H54 (cell line): Measurements from ENCODE around the gene AKAP17A.
"Not testable (repeated sequence)": the region's sequence is repeated elsewhere in the genome, so short reads cannot be mapped to it uniquely, and the experiment has no call there.

Source experiments
- DNase-seq: peaks from one replicate; pipeline ENCODE4 v3.0.0; 2011; ENCODE audit warnings: low spot score, mixed read lengths; ENCODE audit not compliant: insufficient read length
- FAIRE-seq: peaks from 3 replicates; lab custom pipeline; 2011; peaks lifted over from hg19 to GRCh38; lab: Jason Lieb, UNC
- POLR2A ChIP-seq: IDR thresholded peaks from 2 replicates; pipeline ENCODE4 v1.6.1; 2011; ENCODE audit warnings: low read depth, mild to moderate bottlenecking, low read length

Gene AKAP17A

GRCh38 chrX:1591102-1591862, at the start of gene AKAP17A:
Gene AKAP17A, plus strand, starts transcription at chrX:1591604. Its CDS starts 1,859 bp downstream, at chrX:1593463.
- FAIRE-seq (no peak), DNase-seq (peak; percentile 83)
- TF ChIP-seq POLR2A, result peak; percentile 93

- no peak for TF ChIP-seq POLR2A
- DNase-seq (no peak), FAIRE-seq (no peak)
Measured at GRCh38 chrX:1542994-1543725, 48.2 kb upstream of the AKAP17A start.

GRCh38 chrX:1545776-1546408, 45.5 kb upstream of the AKAP17A start:
- DNase-seq, result no peak
- FAIRE-seq, result no peak
- TF ChIP-seq POLR2A, result no peak

GRCh38 chrX:1546691-1547251, 44.6 kb upstream of the AKAP17A start:
- FAIRE-seq (no peak), DNase-seq (no peak)
- TF ChIP-seq POLR2A, result no peak

GRCh38 chrX:1551959-1552546, 39.4 kb upstream of the AKAP17A start:
- TF ChIP-seq POLR2A, result no peak
- DNase-seq (no peak), FAIRE-seq (no peak)

GRCh38 chrX:1554469-1555210, 36.8 kb upstream of the AKAP17A start:
- TF ChIP-seq POLR2A, result no peak

GRCh38 chrX:1555370-1555769, 36.0 kb upstream of the AKAP17A start:
- DNase-seq (no peak), FAIRE-seq (no peak)
- no peak for TF ChIP-seq POLR2A

More at GRCh38 chrX:1554469-1555210, 36.8 kb upstream of the AKAP17A start:
- DNase-seq (no peak), FAIRE-seq (no peak)

- not testable (repeated sequence) for FAIRE-seq, DNase-seq
Measured at GRCh38 chrX:1557442-1557841, 34.0 kb upstream of the AKAP17A start.

- TF ChIP-seq POLR2A, result no peak
- DNase-seq (no peak), FAIRE-seq (no peak)
Measured at GRCh38 chrX:1558761-1559468, 32.5 kb upstream of the AKAP17A start.

- DNase-seq (no peak), FAIRE-seq (no peak)
- TF ChIP-seq POLR2A, result no peak
Measured at GRCh38 chrX:1561164-1561563, 30.2 kb upstream of the AKAP17A start.

GRCh38 chrX:1564077-1564476, 27.3 kb upstream of the AKAP17A start:
- not testable (repeated sequence) for FAIRE-seq, DNase-seq
